Pancreas (tissue), 10 donors: ENCODE data around the gene NRIP1. TPM values are rescaled to one million over a fixed set of nuclear protein-coding genes. Genes with fewer than 3 reads are reported as not detected.
A peak's percentile ranks its signal among the peaks of the same experiment; 100 is the strongest.

Source experiments
- ATAC-seq, 4 donors: fragments of 200-7000 bp; cut with Tn5 transposase; one replicate each; pipeline versions ENCODE4 v1.8.0 to v1.9.1; 2020; ENCODE audit warnings: mild to moderate bottlenecking in 4 of 4, moderate library complexity in 4 of 4
- DNase-seq, 6 donors: peaks; one replicate each; pipeline ENCODE4 v3.0.0-alpha.2; 2020
- FAIRE-seq: peaks from 2 replicates; lab custom pipeline; 2012; peaks lifted over from hg19 to GRCh38; lab: Jason Lieb, UNC
- H3K27ac ChIP-seq, 4 donors: fragments of 200-600 bp; sonication (generic); 1 replicate in 3 of 4; 2 replicates in 1 of 4; pipeline versions ENCODE4 v1.5.0 to v1.8.0; 2020
- H3K27me3 ChIP-seq, 4 donors: fragments of 200-600 bp; one replicate each; pipeline ENCODE4 v1.8.0; 2021
- H3K36me3 ChIP-seq, 3 donors: fragments of 200-600 bp; sonication (generic) in 1 of 3; one replicate each; pipeline versions ENCODE4 v1.5.0 to v1.8.0; 2020 to 2021
- H3K4me1 ChIP-seq, 3 donors: fragments of 200-600 bp; one replicate each; pipeline ENCODE4 v1.8.0; 2021
- H3K4me3 ChIP-seq, 4 donors: fragments of 200-600 bp; sonication (generic) in 2 of 4; one replicate each; pipeline versions ENCODE4 v1.5.0 to v1.8.0; 2020 to 2021
- H3K9me3 ChIP-seq, 4 donors: fragments of 200-600 bp; one replicate each; pipeline ENCODE4 v1.8.0; 2021
- WGBS, 2 donors: extraction: QIAGEN DNeasy Blood & Tissue Kit; methylation state at CpG; one replicate each; pipeline ENCODE4 v1.1.7; 2013; 5-methylcytosine and 5-hydroxymethylcytosine counted together
- intact Hi-C, 3 donors: fragments of 100-400 bp; cut with DNase I; formaldehyde crosslinking; loops; one replicate each; pipeline versions ENCODE4 v1.11.1 to v1.14.2; 2022
- polyA plus RNA-seq, 2 donors: library from polyadenylated mRNA; stranded (reverse); fragments of 200-250 nt; gene quantifications; one replicate each; pipeline ENCODE4 v1.2.3, GENCODE V29; 2013
- total RNA-seq, 6 donors: library from RNA; stranded (reverse); fragmentation: NEBNext Ultra II Directional in 4 of 6; extraction: Animal tissue kit (Norgen Biotek cat#: 25700) in 4 of 6; gene quantifications; one replicate each; pipeline versions ENCODE4 v1.2.1 to v1.2.4, GENCODE V29; 2021 to 2023
- TF ChIP-seq, protein P1 (sequence below), 4 donors: fragments of 200-600 bp; sonication (generic) in 3 of 4; IDR thresholded peaks; one replicate each; pipeline versions ENCODE4 v1.5.0 to v1.8.0; 2021; ENCODE audit warnings: antibody characterized with exemption in 4 of 4
- donor health status: healthy with polysubstance abuse.
- donor health status: DM: no; HTN: no; CAD: no; lungs with moderate emphysema.
- donor health status: DM: no; HTN: no; CAD: no.
- donor health status: control.
- donor health status: control.
- donor health status: Bipolar disorder and iron deficiency.
- donor health status: DM: yes; HTN: yes; CAD: no.
- donor health status: DM: no; HTN: no; CAD: no.
- donor health status: DM: no; HTN: no; CAD: no.
- donor health status: DM: yes; HTN: yes; CAD: no.

NRIP1 gene
- total and polyA plus RNA-seq, 8 donors, result 3.7 to 33.5 (median 24.1) TPM

DNA sequence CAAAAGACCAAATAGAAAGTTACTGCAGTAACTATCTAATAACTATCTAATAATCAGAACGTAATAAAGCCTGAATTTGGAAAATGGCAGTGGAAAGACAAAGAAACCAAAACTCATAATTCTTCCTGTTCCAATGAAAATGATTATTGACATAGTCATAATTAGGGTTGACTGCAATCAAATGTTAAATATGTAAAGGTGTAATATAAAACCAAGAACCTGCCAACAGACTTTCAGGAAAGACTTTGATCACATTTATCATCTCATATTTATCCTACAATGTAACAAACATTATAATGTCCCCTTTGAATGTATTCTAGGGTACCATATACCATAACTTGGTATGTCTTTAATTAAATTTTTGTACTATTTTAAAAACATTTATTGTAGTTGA is 26.9 kb downstream of the NRIP1 start:
- 60 to 62% methylated on average over 1 of the region's 1 CpG for whole genome bisulfite sequencing, 2 donors
- ATAC-seq (no peak), DNase-seq (no peak), FAIRE-seq (peak; percentile 61)
- Histone ChIP-seq H3K27ac (no peak overlapping the region), H3K27me3 (no peaks in the 10 kb centered on the region), H3K4me1 (peaks cover 16 to 36% (median 21%) of the 10 kb centered on the region in 3 donors), H3K4me3 (no peak overlapping the region), H3K9me3 (no peaks in the 10 kb centered on the region), H3K36me3 (no peaks in the 10 kb centered on the region)
- TF ChIP-seq, protein P1, sequence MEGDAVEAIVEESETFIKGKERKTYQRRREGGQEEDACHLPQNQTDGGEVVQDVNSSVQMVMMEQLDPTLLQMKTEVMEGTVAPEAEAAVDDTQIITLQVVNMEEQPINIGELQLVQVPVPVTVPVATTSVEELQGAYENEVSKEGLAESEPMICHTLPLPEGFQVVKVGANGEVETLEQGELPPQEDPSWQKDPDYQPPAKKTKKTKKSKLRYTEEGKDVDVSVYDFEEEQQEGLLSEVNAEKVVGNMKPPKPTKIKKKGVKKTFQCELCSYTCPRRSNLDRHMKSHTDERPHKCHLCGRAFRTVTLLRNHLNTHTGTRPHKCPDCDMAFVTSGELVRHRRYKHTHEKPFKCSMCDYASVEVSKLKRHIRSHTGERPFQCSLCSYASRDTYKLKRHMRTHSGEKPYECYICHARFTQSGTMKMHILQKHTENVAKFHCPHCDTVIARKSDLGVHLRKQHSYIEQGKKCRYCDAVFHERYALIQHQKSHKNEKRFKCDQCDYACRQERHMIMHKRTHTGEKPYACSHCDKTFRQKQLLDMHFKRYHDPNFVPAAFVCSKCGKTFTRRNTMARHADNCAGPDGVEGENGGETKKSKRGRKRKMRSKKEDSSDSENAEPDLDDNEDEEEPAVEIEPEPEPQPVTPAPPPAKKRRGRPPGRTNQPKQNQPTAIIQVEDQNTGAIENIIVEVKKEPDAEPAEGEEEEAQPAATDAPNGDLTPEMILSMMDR (IDR thresholded peaks at IDR 0.05), result no peak
- intact Hi-C loops, result no loop called here

DNA sequence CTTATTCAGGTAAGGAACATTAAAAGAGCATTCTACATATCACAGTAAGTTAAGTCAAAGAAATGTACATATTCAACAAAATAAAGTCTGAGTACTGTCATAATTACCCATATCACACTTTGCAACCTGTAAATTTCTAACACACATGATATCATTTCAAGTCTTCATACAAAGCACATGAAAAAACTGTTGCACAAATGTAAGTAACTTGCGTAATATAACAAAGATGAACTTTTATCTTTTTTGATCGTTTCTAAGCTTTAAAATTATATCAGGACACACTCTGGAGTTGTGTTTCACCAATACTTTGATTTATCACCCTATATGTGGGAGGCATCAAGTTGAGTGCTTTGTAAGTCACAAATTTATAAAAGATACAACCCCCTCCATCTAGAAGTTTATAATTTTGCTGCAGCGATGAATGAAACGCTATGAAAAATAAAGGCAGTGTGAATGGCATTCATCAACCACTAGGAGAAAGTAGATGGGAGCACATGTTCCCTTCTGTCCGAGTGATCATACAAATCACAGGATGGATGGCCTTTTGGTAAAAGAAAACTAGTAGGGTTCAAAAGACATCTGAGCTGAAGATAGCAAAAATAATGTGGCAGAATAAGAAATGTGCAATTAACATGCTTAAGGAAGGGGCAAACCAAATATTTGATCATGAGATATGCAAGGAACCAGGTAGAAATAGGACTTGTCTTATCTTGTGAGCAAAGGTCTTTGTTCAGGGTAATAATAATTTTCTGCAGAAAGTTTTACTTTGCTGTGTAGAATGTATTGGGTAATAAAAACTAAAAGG is 27.5 kb downstream of the NRIP1 start:
- H3K27ac ChIP-seq, result no peak overlapping the region
- H3K27me3 ChIP-seq, result no peaks in the 10 kb centered on the region
- FAIRE-seq (peak; percentile 20), ATAC-seq (no peak), DNase-seq (no peak)
- H3K36me3 ChIP-seq, result no peaks in the 10 kb centered on the region
- H3K4me3 ChIP-seq, result no peak overlapping the region
- peaks cover 16 to 36% (median 21%) of the 10 kb centered on the region in 3 donors for H3K4me1 ChIP-seq
- H3K9me3 ChIP-seq, result no peaks in the 10 kb centered on the region
- TF ChIP-seq, protein P1 (IDR thresholded peaks at IDR 0.05), result no peak
- intact Hi-C loops, result no loop called here
- WGBS, 2 donors, result 89% methylated on average over 5 of the region's 5 CpGs

DNA sequence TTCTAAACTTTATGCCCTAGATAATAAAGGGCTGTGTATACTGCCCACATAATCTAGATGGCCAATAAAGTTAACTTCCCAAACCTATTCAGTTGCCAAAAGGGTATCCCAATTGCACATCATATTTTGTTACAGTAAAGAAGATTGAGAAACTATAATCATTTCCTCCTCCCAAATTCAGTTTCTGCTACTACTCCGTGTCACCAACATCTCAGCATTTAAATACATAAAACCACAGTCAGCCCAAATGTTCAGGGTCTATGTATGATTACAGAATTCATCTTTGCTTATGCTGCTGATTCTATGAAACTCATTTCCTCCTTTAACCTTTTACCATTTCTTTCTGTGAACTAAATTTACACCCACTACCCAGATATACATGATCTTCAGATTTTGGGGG is 28.6 kb downstream of the NRIP1 start:
- DNase-seq, result no peak
- peaks cover 16 to 36% (median 21%) of the 10 kb centered on the region in 3 donors for H3K4me1 ChIP-seq
- H3K4me3 ChIP-seq, result no peak overlapping the region
- TF ChIP-seq, protein P1 (IDR thresholded peaks at IDR 0.05), result no peak
- H3K27ac ChIP-seq, result no peak overlapping the region
- FAIRE-seq, result no peak
- H3K9me3 ChIP-seq, result no peaks in the 10 kb centered on the region
- no peaks in the 10 kb centered on the region for H3K36me3 ChIP-seq
- intact Hi-C loops, result no loop called here
- no peak for ATAC-seq
- no peaks in the 10 kb centered on the region for H3K27me3 ChIP-seq
- 80 to 95% methylated on average over 1 of the region's 1 CpG for WGBS, 2 donors

DNA sequence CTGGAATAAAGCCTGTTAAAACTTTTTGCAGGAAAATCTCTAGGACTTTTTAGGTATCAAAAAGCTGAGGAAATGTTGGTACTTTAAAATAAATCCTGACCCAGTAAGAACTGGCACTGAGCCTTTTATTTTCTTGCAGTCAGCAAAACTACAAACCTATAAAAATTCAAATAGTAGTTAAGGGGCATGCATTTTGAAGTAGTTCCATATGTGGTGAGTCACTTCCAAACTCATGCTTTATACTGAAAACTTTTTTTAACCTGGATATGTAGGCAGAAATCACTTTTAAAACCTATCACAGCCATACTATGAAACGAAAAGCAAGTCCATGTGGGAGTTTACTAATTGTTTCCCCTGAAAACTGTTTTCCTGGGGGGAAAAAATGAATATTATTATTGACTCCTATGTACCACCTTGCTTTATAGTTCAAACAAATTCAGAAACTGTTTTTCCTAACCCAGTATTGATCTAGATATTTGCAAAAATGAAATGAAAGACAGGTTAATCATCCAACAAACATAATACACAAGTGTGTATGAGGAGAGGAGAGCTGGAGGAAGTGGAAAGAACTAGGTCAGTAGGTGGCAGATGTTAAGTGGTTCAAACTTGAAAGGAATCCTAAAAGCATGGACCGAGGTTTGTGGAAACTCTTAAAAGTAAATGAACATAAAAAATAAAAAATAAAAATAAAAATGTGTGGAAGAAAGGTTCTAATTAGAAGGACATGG is 30.5 kb downstream of the NRIP1 start:
- ATAC-seq, result peak in 3 of 4 donors; percentile 67 to 73 (median 71)
- no peaks in the 10 kb centered on the region for H3K27me3 ChIP-seq
- intact Hi-C loops, result no loop called here
- no peaks in the 10 kb centered on the region for H3K9me3 ChIP-seq
- H3K4me1 ChIP-seq, result peaks cover 16 to 36% (median 21%) of the 10 kb centered on the region in 3 donors
- no peaks in the 10 kb centered on the region for H3K36me3 ChIP-seq
- TF ChIP-seq, protein P1 (IDR thresholded peaks at IDR 0.05), result no peak
- WGBS, 2 donors, result 13 to 15% methylated on average over 2 of the region's 2 CpGs
- H3K4me3 ChIP-seq, result no peak overlapping the region
- FAIRE-seq, result no peak
- H3K27ac ChIP-seq, result peak overlapping the region in 1 of 4 donors; percentile 7
- DNase-seq, result no peak
